NCI-H2196 (cell line): ENCODE data around the gene ENTPD7.
"Not testable (repeated sequence)": the region's sequence is repeated elsewhere in the genome, so short reads cannot be mapped to it uniquely, and the experiment has no call there.

ENCODE experiments used
- DNase-seq: peaks from one replicate; lab custom pipeline; 2025; ENCODE audit not compliant: unreplicated experiment; lab: John Stamatoyannopoulos, UW

The ENTPD7 gene

DNA sequence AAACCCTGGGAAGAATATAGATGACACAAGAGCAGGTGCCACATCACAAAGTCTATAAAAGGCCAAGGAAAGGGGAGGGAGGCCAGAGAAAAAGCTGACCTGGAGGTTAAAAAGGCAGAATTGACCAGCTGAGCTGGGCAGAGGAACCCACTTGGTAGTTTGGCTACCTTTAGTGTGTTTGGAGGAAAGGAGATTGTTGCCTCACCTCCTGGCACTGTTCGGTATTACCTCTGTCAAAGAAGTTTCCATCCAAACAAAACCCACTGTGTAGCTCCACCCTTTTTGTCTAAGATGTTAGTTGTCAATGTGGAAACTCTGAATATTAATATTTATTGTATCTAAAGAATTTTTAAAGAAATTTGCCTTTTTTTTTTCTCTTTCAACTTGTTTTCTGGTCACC is 23.4 kb downstream of the ENTPD7 start:
- no peak for DNase-seq

DNA sequence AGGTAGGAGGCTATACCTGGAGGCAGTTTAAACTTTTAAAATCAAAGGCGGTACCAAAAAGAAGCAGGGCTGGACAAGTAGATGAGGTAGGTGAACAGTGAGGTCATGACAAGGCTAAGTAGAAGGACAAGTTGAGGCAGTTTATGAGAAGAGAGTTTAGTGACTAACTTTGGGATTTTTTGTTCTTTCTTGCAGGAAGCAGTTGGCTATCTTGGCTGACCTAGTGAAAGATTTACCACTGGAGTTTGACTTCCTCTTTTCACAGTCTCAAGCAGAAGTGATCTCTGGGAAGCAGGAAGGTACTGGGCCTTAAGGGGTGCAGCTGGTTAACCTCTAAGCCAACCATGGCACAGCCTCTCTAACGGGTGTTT is 26.3 kb downstream of the ENTPD7 start:
- DNase-seq, result no peak

DNA sequence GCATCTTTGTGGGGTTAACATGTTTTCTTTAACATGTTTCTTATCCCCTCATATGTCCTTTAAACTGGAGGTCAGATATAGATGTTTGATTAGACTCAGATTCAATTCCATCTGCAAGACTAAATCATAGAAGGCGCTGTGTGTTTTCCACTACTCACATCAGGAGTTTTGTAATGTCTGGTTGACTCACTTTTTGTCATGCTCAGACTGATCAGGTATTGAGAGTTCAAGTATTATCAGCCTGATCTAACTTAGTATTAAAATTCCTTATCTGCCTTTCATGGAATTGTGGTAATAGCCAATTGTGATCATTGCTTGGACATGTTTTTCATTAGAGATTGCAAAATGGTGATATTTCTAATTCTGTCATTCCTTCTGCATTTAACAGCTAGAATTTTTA is 30.2 kb downstream of the ENTPD7 start:
- DNase-seq, result no peak

DNA sequence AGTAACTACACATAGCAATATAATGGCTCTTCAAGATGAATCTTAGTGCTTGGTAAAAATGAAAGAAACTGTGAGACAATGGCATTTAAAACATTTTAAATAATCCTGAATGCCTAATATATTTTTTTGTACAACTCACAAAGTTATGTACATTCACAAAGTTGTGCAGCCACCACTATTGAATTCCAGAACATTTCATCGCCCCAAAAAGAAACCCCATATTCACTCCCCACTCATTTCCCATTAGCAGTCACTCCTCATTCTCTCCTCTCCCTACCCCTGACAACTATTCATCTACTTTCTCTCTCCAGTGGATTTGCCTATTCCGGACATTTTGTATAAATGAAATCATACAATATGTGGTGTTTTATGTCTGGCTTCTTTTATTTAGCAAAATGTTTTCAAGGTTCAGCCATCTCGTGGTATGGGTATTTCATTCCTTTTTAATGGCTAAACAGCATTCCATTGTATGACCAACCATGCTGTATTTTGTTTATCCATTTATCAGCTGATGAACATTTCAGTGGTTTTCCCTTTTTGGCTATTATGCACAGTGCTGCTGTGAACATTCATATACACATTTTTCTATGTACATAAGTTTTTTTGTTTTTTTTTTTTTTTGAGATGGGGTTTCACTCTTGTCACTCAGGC is 34.7 kb downstream of the ENTPD7 start:
- no peak for DNase-seq

DNA sequence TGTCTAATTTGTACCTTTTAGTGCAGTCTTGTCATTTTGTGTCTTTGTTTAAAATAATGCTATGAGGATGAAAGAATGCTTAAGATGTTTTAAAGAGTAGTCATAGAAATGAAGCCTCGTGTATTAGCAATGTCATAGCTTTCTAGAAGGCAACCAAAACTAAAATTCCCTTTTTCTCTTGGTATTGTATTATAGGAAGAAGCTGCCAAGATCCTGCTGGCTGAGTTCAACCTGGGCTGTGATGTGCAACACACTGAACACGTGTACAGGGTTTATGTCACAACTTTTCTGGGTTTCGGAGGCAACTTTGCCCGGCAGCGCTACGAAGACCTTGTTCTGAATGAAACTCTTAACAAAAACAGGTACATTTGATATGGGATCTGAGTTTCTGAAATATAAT is 36.5 kb downstream of the ENTPD7 start:
- no peak for DNase-seq

DNA sequence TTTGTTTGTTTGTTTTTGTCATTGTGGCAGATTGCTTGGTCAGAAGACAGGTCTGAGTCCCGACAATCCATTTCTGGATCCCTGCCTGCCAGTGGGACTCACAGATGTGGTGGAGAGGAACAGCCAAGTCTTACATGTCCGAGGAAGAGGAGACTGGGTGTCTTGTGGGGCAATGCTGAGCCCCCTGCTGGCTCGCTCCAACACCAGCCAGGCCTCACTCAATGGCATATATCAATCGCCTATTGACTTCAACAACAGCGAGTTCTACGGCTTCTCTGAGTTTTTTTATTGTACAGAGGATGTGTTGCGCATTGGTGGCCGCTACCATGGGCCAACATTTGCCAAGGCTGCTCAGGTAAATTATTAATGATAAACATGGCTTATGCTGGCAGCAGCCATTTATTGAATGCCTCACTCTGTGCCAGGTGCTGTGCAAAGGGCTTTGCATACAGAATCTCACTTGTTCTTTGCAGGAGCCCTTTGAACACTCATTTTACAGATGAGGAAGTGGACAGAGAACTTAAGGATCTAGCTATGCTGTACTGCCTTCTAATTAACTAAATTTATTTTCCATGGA is 39.3 kb downstream of the ENTPD7 start:
- no peak for DNase-seq

DNA sequence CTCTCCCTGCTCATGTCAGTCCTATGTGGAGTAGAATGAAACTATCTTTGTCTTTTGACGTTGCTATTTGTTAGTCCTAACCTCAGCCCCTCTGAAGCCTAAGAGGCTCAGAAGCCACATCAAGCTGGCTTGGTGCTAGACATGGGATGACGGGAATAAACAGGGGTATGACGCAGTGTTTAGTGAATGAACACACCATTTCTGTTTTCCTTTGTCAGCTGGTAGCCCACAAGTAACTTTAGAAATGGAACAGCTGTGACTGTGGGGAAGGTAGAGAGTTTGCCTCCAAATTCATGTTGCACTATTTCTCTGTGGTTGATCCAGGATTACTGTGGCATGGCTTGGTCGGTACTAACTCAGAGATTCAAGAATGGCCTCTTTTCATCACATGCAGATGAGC is 41.3 kb downstream of the ENTPD7 start:
- no peak for DNase-seq

DNA sequence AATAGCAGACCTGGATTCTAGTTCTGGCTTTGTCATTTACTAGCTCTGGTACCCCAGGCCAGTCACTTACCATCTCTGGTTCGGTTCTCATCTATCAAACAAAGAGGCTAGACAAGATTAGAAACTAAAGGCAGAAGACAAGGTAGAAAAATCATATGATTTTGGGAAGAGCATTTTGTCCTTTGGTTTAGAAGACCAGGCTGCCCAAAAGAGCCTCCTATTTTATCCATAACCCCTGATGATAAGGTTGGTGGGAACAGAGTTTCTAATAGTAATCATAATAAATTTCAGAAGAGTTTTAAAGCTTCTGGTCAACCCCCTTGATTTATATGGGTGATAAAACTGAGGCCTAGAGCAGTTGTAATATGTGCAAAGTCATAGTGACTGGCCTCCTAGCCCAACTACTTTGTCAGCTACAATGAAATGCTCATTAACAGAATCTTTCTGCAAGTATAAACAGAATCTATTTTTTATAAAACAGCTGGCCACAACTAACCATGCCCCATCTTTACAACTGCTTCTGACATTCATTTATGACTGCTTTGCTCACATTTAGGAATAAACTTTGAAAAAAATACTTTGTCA is 49.2 kb downstream of the ENTPD7 start:
- DNase-seq, result no peak

DNA sequence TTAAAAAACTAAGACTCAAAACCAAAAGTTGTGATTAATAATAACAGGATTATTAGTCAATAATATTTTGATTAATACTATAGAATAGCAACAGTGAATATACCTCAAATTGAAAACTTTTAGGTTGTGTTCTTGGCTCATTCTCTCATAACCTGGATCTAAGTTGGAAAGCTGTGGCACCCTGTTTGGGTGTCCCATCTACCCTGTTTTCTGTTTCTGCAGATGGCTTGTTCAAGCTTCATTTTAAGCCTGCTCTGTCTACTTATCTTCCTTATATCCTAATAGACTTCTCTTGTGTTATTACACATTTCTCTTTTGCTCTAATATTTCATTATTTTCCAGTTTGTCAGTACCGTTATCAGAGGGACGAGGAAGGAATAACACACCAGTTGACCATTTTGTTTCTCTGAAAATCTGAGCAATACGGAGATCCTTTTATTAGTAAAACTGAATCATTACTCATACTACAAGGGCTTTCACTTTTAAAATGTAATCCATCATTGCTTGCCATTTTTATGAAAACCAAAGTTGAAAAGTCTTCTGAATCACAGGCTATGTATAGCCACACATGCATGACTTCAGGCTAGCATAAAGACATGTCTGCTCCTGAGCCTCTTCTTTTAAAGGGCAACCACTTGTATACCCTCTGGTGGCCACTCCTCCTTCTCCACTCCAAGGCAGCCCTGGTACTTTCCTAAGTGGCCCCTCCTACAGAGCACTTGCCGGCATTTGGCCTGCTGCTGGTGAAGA is 50.3 kb downstream of the ENTPD7 start:
- DNase-seq, result no peak

DNA sequence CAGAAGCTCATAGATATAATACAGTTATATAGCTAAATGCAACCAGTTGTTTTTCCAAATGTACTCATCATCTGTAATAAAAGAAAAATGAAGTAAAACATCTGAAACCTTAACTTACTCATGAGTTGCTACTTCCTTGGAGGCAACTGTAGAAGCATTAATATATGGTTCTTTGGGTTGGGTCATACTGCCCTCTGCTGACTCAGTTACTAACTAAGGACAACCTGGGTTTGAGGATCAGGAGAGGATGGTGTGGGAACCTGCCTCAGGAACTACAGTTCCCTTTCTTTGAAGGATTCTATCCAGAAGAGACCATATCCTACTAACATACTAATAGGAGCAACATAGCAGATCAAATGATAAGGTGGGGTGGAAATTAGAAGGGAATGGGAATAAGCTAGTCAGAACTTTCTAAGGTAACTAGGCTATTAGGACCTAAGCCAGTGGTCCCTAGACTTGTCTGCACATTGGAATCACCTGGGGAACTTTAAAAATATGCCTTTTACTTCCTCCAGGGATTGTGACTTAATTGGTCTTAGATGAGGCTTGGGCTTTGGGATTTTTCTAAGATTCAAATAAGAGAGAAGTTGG is 51.9 kb downstream of the ENTPD7 start:
- peak; percentile 13 for DNase-seq

DNA sequence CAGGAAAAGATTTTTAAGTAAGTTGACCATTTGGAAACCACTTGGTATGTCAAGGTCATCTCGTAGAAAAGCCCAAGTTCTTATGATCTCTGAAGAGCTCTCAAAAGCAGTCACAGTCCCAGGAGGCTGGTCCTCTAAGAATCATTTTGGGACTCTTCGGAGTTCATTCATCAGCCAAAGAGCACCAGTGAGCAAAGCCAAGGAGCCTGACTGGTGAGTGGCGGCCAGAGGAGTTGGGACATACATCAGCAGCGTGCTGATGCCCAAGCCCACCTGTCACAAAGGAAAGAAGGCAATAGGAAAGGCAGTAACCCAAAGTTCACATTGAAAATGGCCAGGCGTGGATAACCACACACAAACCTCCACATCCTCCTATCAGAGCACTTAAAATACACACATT is 55.1 kb downstream of the ENTPD7 start:
- no peak for DNase-seq

DNA sequence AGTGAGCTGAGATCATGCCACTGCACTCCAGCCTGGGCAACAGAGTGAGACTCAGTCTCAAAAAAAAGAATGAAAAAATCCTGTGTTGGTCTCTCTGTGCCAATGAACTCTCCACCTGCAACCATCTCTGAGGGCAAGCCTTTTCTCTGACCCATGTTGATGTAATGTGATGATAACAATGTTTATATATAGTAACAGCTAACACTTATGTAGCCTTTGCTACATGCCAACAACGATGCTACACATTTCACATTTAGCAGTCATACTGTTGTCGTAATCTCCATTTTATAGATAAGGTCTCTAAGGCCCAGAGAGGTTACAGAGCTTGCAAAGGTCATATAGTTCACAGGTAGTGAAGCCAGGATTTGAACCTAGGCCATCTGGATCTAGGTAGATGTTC is 61.1 kb downstream of the ENTPD7 start:
- no peak for DNase-seq

DNA sequence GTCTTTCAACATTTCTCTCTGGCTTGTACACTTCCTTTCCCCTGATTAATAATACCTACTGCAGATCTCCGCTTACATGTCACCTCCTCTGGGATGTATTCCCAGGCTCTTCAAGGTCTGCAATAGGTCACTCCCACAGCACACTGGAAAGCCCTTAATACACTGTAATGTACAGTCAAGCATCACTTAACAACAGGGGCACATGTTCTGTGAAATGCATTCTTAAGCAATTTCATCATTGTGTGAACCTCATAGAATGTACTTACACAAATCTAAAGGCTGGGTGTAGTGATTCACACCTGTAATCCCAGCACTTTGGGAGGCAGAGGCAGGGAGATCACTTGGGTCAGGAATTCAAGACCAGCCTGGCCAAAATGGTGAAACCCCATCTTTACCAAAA is 70.7 kb downstream of the ENTPD7 start:
- no peak for DNase-seq

DNA sequence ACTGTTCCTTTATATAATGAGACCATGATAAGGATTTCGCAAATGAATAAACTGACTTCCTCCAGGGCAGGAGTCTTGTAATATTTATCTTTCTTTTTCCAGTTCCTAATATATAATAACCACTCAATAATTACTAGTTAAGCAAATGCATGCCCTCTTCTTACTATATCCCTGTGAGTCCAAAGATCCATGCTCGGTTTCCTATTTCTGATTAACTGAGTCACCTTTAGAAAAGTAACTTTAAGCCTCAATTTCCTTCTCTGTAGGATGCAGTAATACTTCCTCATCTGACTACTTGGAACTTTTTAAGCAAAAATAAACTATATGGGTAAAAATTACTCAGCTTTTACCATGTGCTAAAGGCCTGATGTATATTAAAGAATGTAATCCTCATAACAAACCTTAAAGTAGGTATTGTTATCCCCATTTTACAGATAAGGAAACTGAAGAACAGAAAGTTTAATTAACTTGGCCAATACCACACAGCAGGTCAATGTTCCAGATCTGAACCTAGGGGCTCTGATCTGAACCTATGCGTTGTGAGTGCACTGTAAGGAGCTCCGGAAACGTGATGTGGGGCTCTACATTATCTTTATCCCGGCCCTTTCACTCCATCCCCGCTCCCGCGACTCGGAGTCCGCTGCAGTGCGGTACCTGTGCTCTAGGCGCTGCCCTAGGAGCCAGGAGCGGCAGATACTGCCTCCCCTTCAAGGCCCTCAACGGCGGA is 72.2 kb downstream of the ENTPD7 start:
- DNase-seq, result no peak

DNA sequence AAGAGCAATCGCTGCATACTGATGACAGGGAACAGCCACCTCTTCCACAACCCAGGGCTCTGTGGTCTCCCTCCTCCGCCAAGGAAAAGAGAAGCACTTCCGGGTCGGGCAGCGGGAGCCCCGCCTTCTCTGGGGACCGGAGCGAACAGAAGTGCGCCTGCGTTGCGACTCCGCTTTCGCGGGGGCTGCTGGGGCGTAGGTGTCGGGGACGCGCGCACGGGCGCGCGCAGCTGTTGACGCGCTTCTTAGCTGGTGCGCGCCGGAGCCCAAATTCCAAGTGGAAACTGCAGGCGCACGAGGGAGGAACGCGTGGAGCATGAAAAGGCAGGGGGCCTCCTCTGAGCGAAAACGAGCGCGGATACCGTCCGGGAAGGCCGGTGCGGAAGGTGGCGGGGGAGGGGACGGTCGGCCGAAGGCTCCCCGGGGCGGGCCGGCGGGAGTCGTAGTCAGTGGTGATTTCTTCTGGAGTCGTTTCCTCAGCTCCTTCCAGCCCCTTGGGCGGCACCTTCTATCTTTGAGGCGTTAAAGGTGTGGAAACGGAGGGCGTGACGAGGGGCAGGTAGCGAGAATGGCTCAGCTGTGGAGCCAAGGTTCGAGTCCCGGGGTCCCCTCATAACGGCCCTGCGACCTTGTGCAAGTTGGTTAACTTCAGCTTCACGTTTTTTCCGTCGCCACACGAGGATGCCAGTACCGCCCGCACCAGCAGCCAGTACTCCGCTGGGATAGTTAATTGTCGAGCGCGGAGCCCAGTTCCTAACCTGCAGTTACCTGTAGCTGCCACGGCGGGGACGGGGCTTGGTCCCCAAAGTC is 72.9 kb downstream of the ENTPD7 start, which contains the start of the genes COX15 and CUTC:
COX15 (minus strand) TSS at position 95 of the 810 bp plus-strand sequence; CDS start at position 17, 78 bp downstream.
CUTC (plus strand) TSS at position 202 of the 810 bp plus-strand sequence; CDS start at position 317, 115 bp downstream.
- peak; percentile 90 for DNase-seq

DNA sequence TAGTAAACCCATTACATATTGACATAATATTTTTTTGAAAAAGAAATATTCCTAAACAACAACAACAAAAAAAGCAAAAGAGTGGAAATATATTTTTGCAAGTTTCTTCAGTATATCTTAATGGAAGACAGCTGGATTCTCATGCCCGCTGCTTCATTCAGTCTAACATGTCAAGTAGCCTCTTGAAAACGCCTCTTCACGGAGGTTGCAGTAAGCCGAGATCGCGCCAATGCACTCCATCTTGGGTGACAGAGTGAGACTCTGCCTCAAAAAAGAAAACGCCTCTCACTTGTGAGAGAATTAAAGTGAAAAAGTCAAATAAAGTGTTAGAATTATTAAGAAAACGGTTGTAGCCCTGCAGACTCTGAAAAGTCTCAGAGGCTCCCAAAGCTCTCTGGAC is 74.1 kb downstream of the ENTPD7 start:
- DNase-seq, result no peak

DNA sequence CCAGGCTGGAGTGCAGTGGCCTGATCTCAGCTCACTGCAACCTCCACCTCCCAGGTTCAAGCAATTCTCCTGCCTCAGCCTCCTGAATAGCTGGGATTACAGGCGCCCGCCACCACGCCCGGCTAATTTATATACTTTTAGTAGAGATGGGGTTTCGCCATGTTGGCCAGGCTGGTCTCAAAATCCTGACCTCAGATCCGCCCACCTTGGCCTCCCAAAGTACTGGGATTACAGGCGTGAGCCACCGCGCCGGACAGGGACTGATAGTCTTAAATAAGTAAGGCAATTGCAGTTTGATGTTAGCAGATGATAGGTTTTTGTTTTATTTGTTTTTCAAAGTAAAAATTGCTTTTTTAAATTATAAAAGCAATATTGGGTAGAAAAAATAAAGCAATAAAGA is 74.8 kb downstream of the ENTPD7 start:
- not testable (repeated sequence) for DNase-seq

DNA sequence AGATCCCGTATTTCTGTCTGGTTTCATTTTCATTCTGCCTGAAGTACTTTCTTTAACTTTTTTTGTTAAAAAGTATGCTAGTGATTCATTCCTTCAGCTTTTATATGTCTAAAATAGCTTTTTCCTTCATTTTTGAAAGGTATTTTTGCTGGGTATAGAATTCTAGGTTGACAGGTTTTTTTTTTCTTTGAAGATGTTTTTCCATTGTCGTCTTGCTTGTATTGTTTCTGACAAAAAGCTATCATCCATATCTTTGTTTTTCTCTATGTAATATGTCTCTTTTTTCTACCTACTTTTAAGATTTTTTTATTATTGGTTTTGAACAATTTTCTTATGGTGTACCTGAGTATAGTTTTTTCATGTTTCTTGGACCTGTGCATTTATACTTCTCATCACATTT is 81.0 kb downstream of the ENTPD7 start:
- DNase-seq, result no peak

DNA sequence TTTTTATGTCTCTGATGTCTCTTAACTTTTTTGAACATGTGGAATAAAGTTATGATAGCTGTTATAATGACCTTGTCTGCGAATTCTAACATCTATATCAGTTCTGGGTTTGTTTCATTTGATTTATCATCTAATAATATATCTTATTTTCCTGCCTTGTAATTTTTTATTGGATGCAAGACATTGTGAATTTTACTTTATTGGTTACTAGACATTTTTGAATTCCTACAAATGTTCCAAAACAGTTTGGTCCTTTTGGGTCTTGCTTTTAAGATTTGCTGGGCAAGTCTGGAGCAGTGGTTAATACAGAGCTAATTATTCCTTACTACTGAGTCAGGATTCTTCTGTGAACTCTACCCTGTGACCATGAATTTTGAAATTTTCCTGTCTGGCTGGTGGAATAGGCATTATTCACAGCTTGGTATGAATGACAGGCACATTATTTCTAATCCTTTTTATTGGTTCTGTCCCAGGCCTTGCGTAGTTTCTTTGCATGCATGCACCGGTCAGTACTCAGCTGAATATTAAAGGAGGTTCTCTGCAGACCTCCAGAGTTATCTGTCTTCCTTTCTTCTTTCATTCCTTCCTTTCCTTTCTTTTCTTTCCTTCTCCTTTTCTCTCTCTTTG is 81.7 kb downstream of the ENTPD7 start:
- DNase-seq, result no peak

DNA sequence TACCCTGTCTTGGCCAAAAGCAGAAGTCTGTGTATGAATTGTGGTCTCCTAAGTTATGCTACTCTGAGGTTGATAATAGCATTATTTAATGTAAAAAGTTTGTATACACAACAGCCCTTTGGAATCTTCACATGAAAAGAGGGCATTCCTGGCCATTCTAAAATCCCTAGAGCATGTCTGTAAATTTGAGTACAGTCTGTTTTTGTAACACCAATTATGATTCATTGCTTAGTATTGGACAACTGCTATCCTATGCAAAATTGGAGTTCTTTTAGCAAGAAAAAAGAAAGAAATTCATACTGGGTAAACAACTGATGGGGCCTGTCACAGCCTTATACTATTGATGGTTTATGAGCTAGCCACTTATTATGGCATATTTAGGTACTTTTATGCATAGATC is 82.9 kb downstream of the ENTPD7 start:
- no peak for DNase-seq
